ENCODE results near the gene ECT2L.
"Not testable (repeated sequence)": the region's sequence is repeated elsewhere in the genome, so short reads cannot be mapped to it uniquely, and the experiment has no call there.

The ECT2L gene

DNA sequence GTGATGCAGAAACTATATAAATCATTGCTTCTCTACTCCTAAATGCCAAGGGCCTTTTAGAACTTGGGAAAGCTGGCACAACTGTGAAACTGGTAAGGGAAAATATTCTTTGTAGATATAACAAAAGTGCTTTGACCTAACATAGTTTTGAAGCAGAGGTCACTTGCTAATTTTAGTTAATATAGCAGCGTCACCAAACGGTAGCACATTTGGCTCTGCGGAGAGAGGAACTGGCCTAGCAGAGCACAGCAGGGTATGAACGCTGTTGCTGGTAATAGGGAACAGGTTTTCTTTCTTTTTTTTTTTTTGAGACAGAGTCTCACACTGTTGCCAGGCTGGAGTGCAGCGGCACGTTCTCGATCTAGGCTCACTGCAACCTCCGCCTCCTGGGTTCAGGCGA, 67.4 kb downstream of the ECT2L start:
- no peak for DNase-seq

- no peak for DNase-seq
Measured at GRCh38 chr6:138864343-138864890, 68.5 kb downstream of the ECT2L start.

DNA sequence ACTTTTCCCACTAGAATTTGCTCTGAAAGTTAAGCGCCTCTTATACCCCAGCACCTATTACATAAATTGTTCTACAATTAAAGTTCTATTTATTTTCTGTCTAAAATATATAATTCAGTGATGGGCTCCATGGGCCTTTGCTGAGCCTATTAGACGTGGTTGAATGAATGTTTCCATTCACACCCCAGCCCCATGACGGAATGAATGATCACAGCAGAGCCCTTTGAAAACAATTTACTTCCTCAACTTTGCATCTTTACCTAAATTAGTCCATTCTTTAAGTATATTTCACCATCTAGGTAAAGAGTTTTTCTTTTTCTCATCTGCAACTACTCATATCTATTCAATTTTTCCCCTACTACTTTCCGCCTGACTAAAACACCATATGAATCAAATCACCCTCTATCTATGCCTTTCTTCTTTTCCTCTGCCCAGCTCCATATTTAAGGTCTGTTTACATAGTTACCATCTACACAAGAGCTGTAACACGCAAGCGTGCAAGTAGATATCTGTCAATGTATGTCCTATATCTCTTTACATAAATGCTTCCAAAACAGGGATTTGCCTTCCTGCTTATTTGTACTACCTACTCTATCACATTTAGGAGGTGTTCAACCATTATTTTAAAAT, 69.7 kb downstream of the ECT2L start:
- no peak for DNase-seq

DNA sequence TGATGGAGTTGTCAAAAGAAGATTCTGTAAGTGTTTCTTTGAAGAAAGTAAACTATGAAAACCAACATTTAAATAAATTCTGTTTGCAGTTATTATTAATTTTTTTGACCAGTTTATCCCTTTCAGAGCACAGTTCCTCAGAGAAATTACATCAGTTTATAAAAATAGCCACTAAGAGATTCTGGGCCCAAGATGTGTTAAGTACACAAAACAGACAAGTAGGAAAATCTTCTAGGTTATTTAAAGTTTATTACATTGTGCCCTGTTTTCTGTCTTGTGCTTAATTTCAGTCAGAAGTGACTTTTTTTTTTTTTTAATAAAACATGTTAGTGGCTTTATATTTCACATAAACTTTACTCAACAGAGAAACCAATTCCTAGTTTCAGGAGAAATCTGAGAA, 72.3 kb downstream of the ECT2L start:
- DNase-seq, result no peak

- no peak for DNase-seq
Measured at GRCh38 chr6:138869398-138869797, 73.5 kb downstream of the ECT2L start.

DNA sequence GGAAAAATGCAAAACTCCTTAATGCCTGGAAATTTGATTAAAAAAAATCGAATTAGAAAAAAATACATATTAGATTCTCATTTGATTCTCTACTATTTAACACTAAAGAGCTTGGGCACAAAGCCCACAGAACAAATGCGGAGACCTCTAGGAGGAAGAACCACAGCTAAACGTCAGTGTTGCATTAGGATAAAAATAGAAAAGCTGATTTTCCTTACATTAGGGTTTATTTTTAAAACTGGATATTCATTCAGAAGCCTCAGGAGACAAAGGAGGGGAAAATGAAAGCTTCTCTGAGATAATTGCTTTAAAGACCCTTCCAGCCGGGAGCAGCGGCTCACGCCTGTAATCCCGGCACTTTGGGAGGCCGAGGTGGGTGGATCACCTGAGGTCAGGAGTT, 77.3 kb downstream of the ECT2L start:
- no peak for DNase-seq

GRCh38 chr6:138882369-138883017, 86.6 kb downstream of the ECT2L start:
- peak; percentile 14 to 36 for DNase-seq

DNA sequence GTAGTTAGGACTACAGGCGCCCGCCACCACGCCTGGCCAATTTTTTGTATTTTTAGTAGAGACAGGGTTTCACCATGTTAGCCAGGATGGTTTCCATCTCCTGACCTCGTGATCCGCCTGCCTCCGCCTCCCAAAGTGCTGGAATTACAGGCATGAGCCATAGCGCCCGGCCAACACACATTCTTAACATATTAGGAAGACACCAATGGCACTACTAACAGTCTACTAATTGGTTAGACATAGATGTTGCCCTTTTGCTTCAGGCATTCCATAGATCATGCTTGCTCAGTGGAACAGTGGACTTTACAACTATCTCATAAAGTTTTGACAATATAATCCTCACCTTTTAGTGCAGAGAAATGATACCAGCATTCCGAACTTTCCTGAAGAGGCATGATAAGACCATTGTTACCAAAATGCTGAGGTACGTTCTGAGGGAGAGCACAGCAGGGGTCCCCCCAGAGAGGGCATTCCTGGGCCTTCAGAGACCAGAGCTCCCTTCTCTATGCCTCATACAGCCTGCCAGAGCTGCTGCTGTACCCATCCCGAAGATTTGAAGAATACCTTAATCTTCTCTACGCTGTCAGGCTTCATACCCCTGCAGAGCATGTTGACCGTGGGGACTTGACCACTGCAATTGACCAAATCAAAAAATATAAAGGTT, 89.4 kb downstream of the ECT2L start:
- DNase-seq, result no peak

DNA sequence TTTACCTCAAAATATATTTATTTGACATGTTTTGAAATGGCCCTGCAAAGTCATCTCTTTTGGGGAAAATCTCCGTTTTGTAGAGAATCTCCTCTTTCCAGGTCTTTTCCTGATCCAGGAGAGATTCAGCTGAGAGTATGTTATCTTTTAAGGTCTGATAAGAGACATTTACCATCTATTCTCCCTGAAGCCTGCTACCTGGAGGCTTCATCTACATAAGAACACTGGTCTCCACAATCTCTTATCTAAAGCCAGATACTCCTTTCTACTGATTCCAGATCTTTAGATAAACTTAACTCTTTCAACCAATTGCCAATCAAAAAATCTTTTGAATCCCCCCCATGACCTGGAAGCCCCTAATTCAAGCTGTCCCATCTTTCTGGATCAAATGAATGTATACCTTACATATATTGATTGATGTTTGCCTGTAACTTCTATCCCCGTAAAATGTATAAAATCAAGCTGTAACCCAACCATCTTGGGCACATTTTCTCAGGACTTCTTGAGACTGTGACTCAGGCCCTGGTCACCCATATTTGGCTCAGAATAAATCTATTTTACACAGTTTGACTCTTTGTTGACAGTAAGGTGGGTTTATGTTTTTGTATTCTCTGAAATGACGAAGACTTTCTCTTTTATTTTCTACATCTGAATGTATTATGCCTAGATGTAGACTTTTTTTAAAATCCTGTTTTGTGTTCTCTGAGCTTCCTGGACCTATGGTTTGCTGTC, 95.5 kb downstream of the ECT2L start:
- no peak for DNase-seq

DNA sequence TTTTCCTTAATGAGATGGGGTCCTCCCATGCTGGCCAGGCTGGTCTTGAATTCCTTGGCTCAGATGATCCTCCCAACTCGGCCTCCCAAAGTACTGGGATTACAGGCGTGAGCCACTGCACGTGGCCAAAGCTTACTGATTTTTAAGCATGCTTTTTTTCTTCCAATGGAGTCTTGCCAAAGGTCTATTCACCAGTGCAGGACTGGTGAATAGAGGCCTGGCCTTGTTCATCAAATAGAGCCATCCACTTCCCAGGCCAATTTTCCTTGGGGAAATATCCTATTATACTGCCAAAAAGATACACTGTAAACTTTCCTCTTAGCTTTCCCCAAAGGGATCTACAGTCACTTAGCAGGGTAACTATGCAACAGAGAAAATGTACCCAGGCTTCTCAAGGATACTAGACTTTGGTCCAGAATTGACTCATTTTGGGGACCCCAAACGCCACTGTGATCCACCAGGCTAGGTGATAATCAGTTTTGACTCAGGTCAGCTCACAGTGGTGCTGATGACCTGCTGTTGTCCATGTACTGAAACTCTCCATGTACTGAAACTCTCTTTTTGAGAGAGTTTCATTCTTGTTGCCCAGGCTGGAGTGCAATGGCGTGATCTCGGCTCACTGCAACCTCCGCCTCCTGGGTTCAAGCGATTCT, 100.3 kb downstream of the ECT2L start:
- no peak for DNase-seq

GRCh38 chr6:138897031-138897430, 101.1 kb downstream of the ECT2L start:
- no peak for DNase-seq

- no peak for DNase-seq
Measured at GRCh38 chr6:138907167-138907566, 111.3 kb downstream of the ECT2L start.

GRCh38 chr6:138909511-138909910, 113.6 kb downstream of the ECT2L start:
- DNase-seq, result no peak

DNA sequence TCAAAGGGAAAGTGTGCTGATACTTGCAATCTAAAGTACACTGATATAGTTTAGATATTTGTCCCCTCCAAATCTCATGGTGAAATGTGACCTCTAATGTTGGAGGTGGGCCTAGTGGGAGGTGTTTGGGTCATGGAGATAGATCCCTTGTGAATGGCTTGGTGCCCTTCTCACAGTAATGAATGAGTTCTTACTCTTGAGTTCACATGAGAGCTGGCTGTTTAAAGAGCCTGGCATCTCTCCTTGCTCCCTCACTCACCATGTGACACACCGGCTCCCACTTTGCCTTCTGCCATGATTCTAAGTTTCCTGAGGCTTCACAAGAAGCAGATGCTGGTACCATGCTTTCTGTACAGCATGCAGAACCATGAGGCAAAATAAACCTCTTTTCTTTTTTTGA, 114.1 kb downstream of the ECT2L start:
- no peak for DNase-seq

GRCh38 chr6:138912308-138912707, 116.4 kb downstream of the ECT2L start:
- no peak for DNase-seq

GRCh38 chr6:138914701-138915100, 118.8 kb downstream of the ECT2L start:
- no peak for DNase-seq

- DNase-seq, result no peak
Measured at GRCh38 chr6:138920906-138921305, 125.0 kb downstream of the ECT2L start.

DNA sequence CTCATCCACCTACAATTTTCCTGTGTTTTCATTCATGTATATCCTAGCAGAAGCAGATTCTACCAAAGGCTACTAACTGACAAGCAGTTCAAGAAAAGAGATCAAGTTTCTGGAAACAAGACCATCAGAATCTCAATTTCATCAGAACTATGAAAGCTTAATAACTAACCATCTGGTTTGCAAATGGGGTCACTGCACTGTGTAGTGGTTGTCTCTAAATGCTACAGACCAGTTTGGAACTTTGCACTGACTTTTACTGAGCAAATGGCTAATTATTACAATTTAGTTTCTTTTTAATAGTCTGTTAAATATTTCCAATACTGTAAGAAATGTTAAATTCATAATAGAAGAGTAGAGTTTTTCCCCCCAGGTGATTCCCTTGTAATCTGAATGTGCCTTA, 127.7 kb downstream of the ECT2L start:
- DNase-seq, result no peak

- DNase-seq, result no peak
Measured at GRCh38 chr6:138925806-138926205, 129.9 kb downstream of the ECT2L start.

DNA sequence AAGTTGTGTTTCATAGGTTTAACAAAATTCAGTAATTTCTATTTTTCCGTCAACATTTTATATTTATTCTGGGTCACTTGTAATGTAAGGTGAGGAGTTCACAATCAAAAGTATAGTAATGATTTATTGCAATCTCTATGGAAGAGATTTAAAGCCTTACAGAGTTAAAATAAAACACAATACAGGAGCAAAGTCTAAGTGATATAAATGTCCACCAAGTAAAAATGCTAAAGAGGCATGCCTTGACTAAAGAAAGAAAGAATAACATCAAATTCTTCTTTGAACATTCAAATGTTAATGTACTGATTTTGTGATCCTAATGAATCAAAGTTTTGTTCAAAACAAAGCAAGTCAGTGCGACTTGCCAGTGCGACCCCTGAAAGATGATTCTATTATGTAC, 130.7 kb downstream of the ECT2L start:
- no peak for DNase-seq

GRCh38 chr6:138931660-138932059, 135.8 kb downstream of the ECT2L start:
- no peak for DNase-seq

- DNase-seq, result not testable (repeated sequence)
Measured at GRCh38 chr6:138936873-138937272, 141.0 kb downstream of the ECT2L start.

GRCh38 chr6:138943089-138943625, 147.3 kb downstream of the ECT2L start:
- DNase-seq, result no peak
